Tibial artery (tissue), 4 donors: ENCODE measurements around the gene MYMX.
"Not testable (repeated sequence)": the region's sequence is repeated elsewhere in the genome, so short reads cannot be mapped to it uniquely, and the experiment has no call there.

ENCODE experiments used
- DNase-seq, 2 donors: peaks; one replicate each; pipeline ENCODE4 v3.0.0-alpha.2; 2019
- H3K27ac ChIP-seq, 2 donors: fragments of 200-600 bp; sonication (generic) in 1 of 2; 1 replicate in 1 of 2; 2 replicates in 1 of 2; pipeline ENCODE4 v1.5.1; 2018 to 2019; ENCODE audit warnings: mild to moderate bottlenecking in 1 of 2
- H3K27me3 ChIP-seq, 2 donors: fragments of 200-600 bp; sonication (generic) in 1 of 2; one replicate each; pipeline versions ENCODE4 v1.5.1 to v1.6.0; 2016 to 2019
- H3K36me3 ChIP-seq, 3 donors: fragments of 200-600 bp; sonication (generic) in 2 of 3; one replicate each; pipeline ENCODE4 v1.5.1; 2016 to 2019; ENCODE audit warnings: mild to moderate bottlenecking in 2 of 3
- H3K4me1 ChIP-seq, 4 donors: fragments of 200-600 bp; sonication (generic) in 2 of 4; 1 replicate in 3 of 4; 2 replicates in 1 of 4; pipeline ENCODE4 v1.5.1; 2016 to 2019
- H3K4me3 ChIP-seq, 2 donors: fragments of 200-600 bp; sonication (generic) in 1 of 2; 1 replicate in 1 of 2; 2 replicates in 1 of 2; pipeline ENCODE4 v1.5.1; 2018 to 2019; ENCODE audit warnings: mild to moderate bottlenecking in 2 of 2
- H3K9me3 ChIP-seq, 3 donors: fragments of 200-600 bp; sonication (generic) in 1 of 3; one replicate each; pipeline ENCODE4 v1.5.1; 2016 to 2019
- CTCF ChIP-seq, 2 experiments: fragments of 200-600 bp in 1 of 2; fragments of 450-650 bp in 1 of 2; IDR thresholded peaks; one replicate each; pipeline ENCODE4 v1.5.1; 2017 to 2019; ENCODE audit warnings: antibody characterized with exemption in 2 of 2, mild to moderate bottlenecking in 1 of 2, moderate library complexity in 1 of 2
- intact Hi-C: fragments of 100-400 bp; cut with DNase I; formaldehyde crosslinking; loops from one replicate; pipeline ENCODE4 v1.15.0; 2023; ENCODE audit warnings: low total_unique reads

The MYMX gene

GRCh38 chr6:44178424-44179071, 38.2 kb upstream of the MYMX start:
- no peak for DNase-seq
- no peaks in the 10 kb centered on the region for H3K36me3 ChIP-seq
- peak overlapping the region; percentile 54 to 72 for H3K27ac ChIP-seq
- no peaks in the 10 kb centered on the region for H3K27me3 ChIP-seq
- intact Hi-C loops, result no loop called here
- no peak overlapping the region for H3K4me3 ChIP-seq
- no peak for TF ChIP-seq CTCF (IDR thresholded peaks at IDR 0.05)
- no peaks in the 10 kb centered on the region for H3K9me3 ChIP-seq
- peaks cover 0 to 18% (median 8%) of the 10 kb centered on the region in 4 donors for H3K4me1 ChIP-seq

GRCh38 chr6:44179072-44179536, 37.6 kb upstream of the MYMX start:
- peak overlapping the region; percentile 5 to 72 for H3K27ac ChIP-seq

GRCh38 chr6:44179648-44180047, 37.1 kb upstream of the MYMX start:
- Histone ChIP-seq H3K9me3 (no peaks in the 10 kb centered on the region), H3K27me3 (no peaks in the 10 kb centered on the region), H3K27ac (peak overlapping the region in 1 of 2 donors; percentile 72), H3K4me3 (no peak overlapping the region), H3K36me3 (no peaks in the 10 kb centered on the region), H3K4me1 (peaks cover 0 to 18% (median 8%) of the 10 kb centered on the region in 4 donors)
- intact Hi-C loops, result no loop called here
- DNase-seq, result no peak
- no peak for TF ChIP-seq CTCF (IDR thresholded peaks at IDR 0.05)

More at GRCh38 chr6:44179072-44179536, 37.6 kb upstream of the MYMX start:
- DNase-seq, result no peak
- intact Hi-C loops, result no loop called here
- Histone ChIP-seq H3K4me3 (no peak overlapping the region), H3K36me3 (no peaks in the 10 kb centered on the region), H3K9me3 (no peaks in the 10 kb centered on the region), H3K27me3 (no peaks in the 10 kb centered on the region), H3K4me1 (peaks cover 0 to 18% (median 8%) of the 10 kb centered on the region in 4 donors)
- no peak for TF ChIP-seq CTCF (IDR thresholded peaks at IDR 0.05)

GRCh38 chr6:44180406-44180805, 36.3 kb upstream of the MYMX start:
- no peak overlapping the region for H3K27ac ChIP-seq
- no peaks in the 10 kb centered on the region for H3K9me3 ChIP-seq
- DNase-seq, result no peak
- intact Hi-C loops, result no loop called here
- H3K4me3 ChIP-seq, result no peak overlapping the region
- H3K27me3 ChIP-seq, result no peaks in the 10 kb centered on the region
- H3K36me3 ChIP-seq, result no peaks in the 10 kb centered on the region
- TF ChIP-seq CTCF (IDR thresholded peaks at IDR 0.05), result no peak
- H3K4me1 ChIP-seq, result peaks cover 0 to 18% (median 8%) of the 10 kb centered on the region in 4 donors

- H3K27ac ChIP-seq, result no peak overlapping the region
- no peaks in the 10 kb centered on the region for H3K27me3 ChIP-seq
- TF ChIP-seq CTCF (IDR thresholded peaks at IDR 0.05), result no peak
- H3K9me3 ChIP-seq, result no peaks in the 10 kb centered on the region
- no peaks in the 10 kb centered on the region for H3K36me3 ChIP-seq
- intact Hi-C loops, result no loop called here
- DNase-seq, result no peak
- H3K4me3 ChIP-seq, result no peak overlapping the region
- H3K4me1 ChIP-seq, result peaks cover 0 to 18% (median 8%) of the 10 kb centered on the region in 4 donors
Measured at GRCh38 chr6:44180886-44181285, 35.8 kb upstream of the MYMX start.

GRCh38 chr6:44181784-44182183, 34.9 kb upstream of the MYMX start:
- H3K27me3 ChIP-seq, intact Hi-C loops: not testable (repeated sequence)

More at GRCh38 chr6:44181784-44182183, 34.9 kb upstream of the MYMX start:
- not testable (repeated sequence) for H3K27ac ChIP-seq, H3K36me3 ChIP-seq, H3K9me3 ChIP-seq, H3K4me3 ChIP-seq, DNase-seq
- peaks cover 0 to 18% (median 7%) of the 10 kb centered on the region in 4 donors for H3K4me1 ChIP-seq
